ENCODE results near the gene ESYT1. TPM values are rescaled to one million over a fixed set of nuclear protein-coding genes. Genes with fewer than 3 reads are reported as not detected.
A peak's percentile ranks its signal among the peaks of the same experiment; 100 is the strongest.

Gene ESYT1
- total and polyA plus RNA-seq, 9 of the 15 experiments (the other 6 are each of a cell fraction or from before 2014, with no cell fraction given) = 132 to 420 (median 164) TPM

DNA sequence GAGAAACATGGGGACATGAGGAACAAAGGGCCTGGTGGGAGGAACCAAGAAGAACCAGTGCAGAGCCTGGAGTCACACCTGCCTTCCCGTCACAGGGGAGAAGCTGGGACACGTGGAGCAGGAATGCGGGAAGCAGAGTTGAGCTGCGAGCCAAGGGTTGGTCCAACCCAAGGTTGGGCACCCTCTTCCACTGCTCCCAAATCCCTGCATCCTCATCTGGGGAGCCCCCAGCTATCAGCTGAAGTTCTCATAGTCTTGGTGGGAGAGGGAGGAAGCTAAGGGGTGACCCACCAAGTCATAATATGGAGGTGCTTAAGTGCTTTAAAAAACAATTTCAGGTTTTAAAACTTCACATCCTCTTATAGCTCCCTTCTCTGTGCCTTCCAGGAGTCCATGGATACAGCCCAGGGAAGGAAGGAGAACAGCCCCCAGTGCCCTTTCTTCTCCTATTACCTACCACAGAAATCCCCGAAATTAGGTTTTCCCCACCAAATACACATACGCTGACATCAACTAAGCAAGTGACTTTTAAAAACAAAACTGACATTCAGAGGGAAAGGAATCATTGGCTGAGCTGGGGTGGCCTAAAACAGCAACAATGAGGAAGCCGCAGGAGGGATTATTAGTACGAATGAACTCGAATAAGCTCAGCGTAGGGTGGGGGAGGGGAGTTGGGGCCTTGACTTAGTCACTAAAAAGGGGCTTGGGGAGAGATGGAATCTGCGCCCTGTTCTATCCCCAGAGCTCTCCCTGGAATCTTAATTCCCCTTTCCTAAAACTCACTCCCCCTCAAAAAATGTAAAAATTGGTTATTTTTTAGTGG, 34.6 kb downstream of the ESYT1 start (continued):
- TF ChIP-seq, protein P1, sequence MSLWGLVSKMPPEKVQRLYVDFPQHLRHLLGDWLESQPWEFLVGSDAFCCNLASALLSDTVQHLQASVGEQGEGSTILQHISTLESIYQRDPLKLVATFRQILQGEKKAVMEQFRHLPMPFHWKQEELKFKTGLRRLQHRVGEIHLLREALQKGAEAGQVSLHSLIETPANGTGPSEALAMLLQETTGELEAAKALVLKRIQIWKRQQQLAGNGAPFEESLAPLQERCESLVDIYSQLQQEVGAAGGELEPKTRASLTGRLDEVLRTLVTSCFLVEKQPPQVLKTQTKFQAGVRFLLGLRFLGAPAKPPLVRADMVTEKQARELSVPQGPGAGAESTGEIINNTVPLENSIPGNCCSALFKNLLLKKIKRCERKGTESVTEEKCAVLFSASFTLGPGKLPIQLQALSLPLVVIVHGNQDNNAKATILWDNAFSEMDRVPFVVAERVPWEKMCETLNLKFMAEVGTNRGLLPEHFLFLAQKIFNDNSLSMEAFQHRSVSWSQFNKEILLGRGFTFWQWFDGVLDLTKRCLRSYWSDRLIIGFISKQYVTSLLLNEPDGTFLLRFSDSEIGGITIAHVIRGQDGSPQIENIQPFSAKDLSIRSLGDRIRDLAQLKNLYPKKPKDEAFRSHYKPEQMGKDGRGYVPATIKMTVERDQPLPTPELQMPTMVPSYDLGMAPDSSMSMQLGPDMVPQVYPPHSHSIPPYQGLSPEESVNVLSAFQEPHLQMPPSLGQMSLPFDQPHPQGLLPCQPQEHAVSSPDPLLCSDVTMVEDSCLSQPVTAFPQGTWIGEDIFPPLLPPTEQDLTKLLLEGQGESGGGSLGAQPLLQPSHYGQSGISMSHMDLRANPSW (CRISPR knock-in tag; IDR thresholded peaks at IDR 0.05) = no peak
- TF ChIP-seq OTX1 (CRISPR knock-in tag; IDR thresholded peaks at IDR 0.05) = no peak
- no peak for TF ChIP-seq HDAC2 (IDR thresholded peaks at IDR 0.05)

GRCh38 chr12:56163533-56164344, 35.7 kb downstream of the ESYT1 start:
- Histone ChIP-seq H3K27ac (ENCODE audit: extremely low read depth, low read depth, low read length) (no peak overlapping the region), H3K4me3 (no peak overlapping the region), H3K4me2 (ENCODE audit: insufficient read depth, low read length) (no peak overlapping the region), H3K27me3 (ENCODE audit: control insufficient read depth in 2 of 2, insufficient read depth in 2 of 2, low read length in 2 of 2) (no peaks in the 10 kb centered on the region), H4K20me1 (replicated peaks; ENCODE audit: control insufficient read depth, insufficient read depth, low read length) (peaks cover 34% of the 10 kb centered on the region), H3K36me3 (ENCODE audit: control insufficient read depth, insufficient read depth, low read length) (peaks cover 92% of the 10 kb centered on the region), H3K79me2 (ENCODE audit: control insufficient read depth, insufficient read depth, low read length) (peaks cover 25% of the 10 kb centered on the region), H3K9me3 (replicated peaks; ENCODE audit: control insufficient read depth, insufficient read depth, low read depth, low read length) (no peaks in the 10 kb centered on the region), H3K4me1 (replicated peaks in 1 of 2; ENCODE audit: control insufficient read depth in 2 of 2, insufficient read depth in 2 of 2, low read length in 2 of 2) (peaks cover 8 to 25% of the 10 kb centered on the region in 2 experiments; a peak in 4 of 5 replicates), H2AFZ (ENCODE audit: low read depth, low read length) (no peak overlapping the region), H3K9me1 (ENCODE audit: control insufficient read depth, insufficient read depth, low read length) (peaks cover 3% of the 10 kb centered on the region), H3K9ac (ENCODE audit: insufficient read depth in 1 of 2, low read depth in 2 of 2, low read length in 2 of 2) (no peak overlapping the region)
- ChIA-PET POLR2A (interaction anchor here (0.7 to 8.9 kb wide), 16 partner anchors 10 to 139 kb away, joined by 3 to 124 read pairs (median 8); partner anchors contain the start of genes ESYT1, MYL6B, RNF41 and RPL41), CTCF (ENCODE audit: low intra/inter-chr PET ratio) (interaction anchor here (0.6 kb wide), 1 partner anchor 191 kb away, joined by 7 read pairs; no protein-coding TSS in a partner anchor)
- DNase-seq (ENCODE audit: extremely low read depth in 1 of 4, low spot score in 3 of 4) (no peak), FAIRE-seq (no peak), ATAC-seq (peak; percentile 1; the same call in 2 of the 3 replicates)
- intact Hi-C loops (cut with micrococcal nuclease) = no loop called here
- in situ Hi-C loops (cut with MboI) = no loop called here
- WGBS (ENCODE audit: insufficient coverage, low coverage, missing lambda C conversion rate) = 87% methylated on average over 9 of the region's 11 CpGs
- BruUV-seq (replicated peaks) = no TSS peak
- TF ChIP-seq RNF2 (IDR thresholded peaks at IDR 0.05) (no peak), NONO (IDR thresholded peaks at IDR 0.05; ENCODE audit: low read depth in 2 of 2, low read length in 1 of 2) (no peak), CCNT2 (IDR thresholded peaks at IDR 0.05; ENCODE audit: borderline replicate concordance, extremely low read depth, insufficient read length, low read depth, low read length) (peak; percentile 12), CHD1 (IDR thresholded peaks at IDR 0.05; ENCODE audit: low read length) (no peak), ZNF444 (CRISPR knock-in tag; IDR thresholded peaks at IDR 0.05) (no peak), NFIC (IDR thresholded peaks at IDR 0.05) (0 out of 2 replicates have a peak, but pooled peaks have one; percentile 7), KDM5B (IDR thresholded peaks at IDR 0.05; ENCODE audit: insufficient replicate concordance, low read depth, low read length) (peak; percentile 20), ETS2 (tag; IDR thresholded peaks at IDR 0.05; ENCODE audit: borderline replicate concordance, poor library complexity, severe bottlenecking) (no peak), MTA2 (IDR thresholded peaks at IDR 0.05; ENCODE audit: low read depth) (no peak), ZBTB8A (IDR thresholded peaks at IDR 0.05; ENCODE audit: partially characterized antibody) (no peak)
- TF ChIP-seq, protein P2, sequence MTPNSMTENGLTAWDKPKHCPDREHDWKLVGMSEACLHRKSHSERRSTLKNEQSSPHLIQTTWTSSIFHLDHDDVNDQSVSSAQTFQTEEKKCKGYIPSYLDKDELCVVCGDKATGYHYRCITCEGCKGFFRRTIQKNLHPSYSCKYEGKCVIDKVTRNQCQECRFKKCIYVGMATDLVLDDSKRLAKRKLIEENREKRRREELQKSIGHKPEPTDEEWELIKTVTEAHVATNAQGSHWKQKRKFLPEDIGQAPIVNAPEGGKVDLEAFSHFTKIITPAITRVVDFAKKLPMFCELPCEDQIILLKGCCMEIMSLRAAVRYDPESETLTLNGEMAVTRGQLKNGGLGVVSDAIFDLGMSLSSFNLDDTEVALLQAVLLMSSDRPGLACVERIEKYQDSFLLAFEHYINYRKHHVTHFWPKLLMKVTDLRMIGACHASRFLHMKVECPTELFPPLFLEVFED (CRISPR knock-in tag; conservative IDR thresholded peaks at IDR 0.05) = peak; percentile 90

All from K562 (cell line).